B cell (primary cell): ENCODE results near the gene THEMIS2. TPM values are rescaled to one million over a fixed set of nuclear protein-coding genes. Genes with fewer than 3 reads are reported as not detected.
A peak's percentile ranks its signal among the peaks of the same experiment; 100 is the strongest.

Source experiments
- ATAC-seq: fragments of 200-7000 bp; cut with Tn5 transposase; one replicate; pipeline ENCODE4 v1.10.0; 2021; ENCODE audit warnings: low read depth, mild to moderate bottlenecking, moderate number of reproducible peaks, moderate library complexity
- CTCF ChIA-PET: fragments of 350-600 bp; sonication (Branson Sonifier 250); formaldehyde crosslinking; loops from one replicate; lab custom pipeline; 2021; ENCODE audit warnings: antibody characterized with exemption, inconsistent platforms; lab: Charles Lee
- POLR2A ChIA-PET: fragments of 350-600 bp; sonication (Branson Sonifier 250); formaldehyde crosslinking; loops from one replicate; lab custom pipeline; 2021; ENCODE audit warnings: antibody characterized with exemption; lab: Charles Lee
- DNase-seq: peaks from one replicate; pipeline ENCODE4 v3.0.0; 2013
- H2AFZ ChIP-seq: 2 replicates; pipeline ENCODE4 v1.6.1; 2012; ENCODE audit warnings: mild to moderate bottlenecking, low read depth, low read length; ENCODE audit not compliant: insufficient read depth, poor library complexity, severe bottlenecking
- H3K27ac ChIP-seq, 2 donors: 1 replicate in 1 of 2; 2 replicates in 1 of 2; pipeline ENCODE4 v1.5.1; 2012 to 2013; ENCODE audit warnings: low read length in 2 of 2, mild to moderate bottlenecking in 2 of 2, moderate library complexity in 1 of 2
- H3K27me3 ChIP-seq, 4 experiments: fragments of 200-600 bp in 1 of 4; sonication (generic) in 1 of 4; replicated peaks in 1 of 4; 1 replicate in 2 of 4; 2 replicates in 2 of 4; pipeline versions ENCODE4 v1.6.1 to v1.7.0; 2013 to 2016; ENCODE audit warnings: low read length in 3 of 4, mild to moderate bottlenecking in 2 of 4, mixed read lengths in 1 of 4, moderate library complexity in 1 of 4; ENCODE audit not compliant: insufficient read depth in 4 of 4, control insufficient read depth in 3 of 4; ENCODE audit errors: control extremely low read depth in 1 of 4
- H3K36me3 ChIP-seq, 2 experiments: replicated peaks in 1 of 2; 1 replicate in 1 of 2; 2 replicates in 1 of 2; pipeline versions ENCODE4 v1.6.1 to v1.7.1; 2013; ENCODE audit warnings: low read length in 1 of 2; ENCODE audit not compliant: insufficient read depth in 2 of 2, control insufficient read depth in 1 of 2; ENCODE audit errors: control extremely low read depth in 1 of 2, extremely low read depth in 1 of 2
- H3K4me1 ChIP-seq, 2 donors: fragments of 200-600 bp in 1 of 2; sonication (generic) in 1 of 2; 1 replicate in 1 of 2; 2 replicates in 1 of 2; pipeline versions ENCODE4 v1.5.1 to v1.6.1; 2013 to 2017; ENCODE audit warnings: low read length in 2 of 2; ENCODE audit not compliant: control insufficient read depth in 2 of 2, insufficient read depth in 2 of 2
- H3K4me2 ChIP-seq: replicated peaks from 2 replicates; pipeline ENCODE3; 2012; ENCODE audit warnings: mild to moderate bottlenecking, low read depth, low read length; ENCODE audit not compliant: poor library complexity, severe bottlenecking
- H3K4me3 ChIP-seq, 5 experiments: fragments of 200-600 bp in 1 of 5; sonication (generic) in 1 of 5; 1 replicate in 3 of 5; 2 replicates in 2 of 5; pipeline versions ENCODE4 v1.5.1 to v1.7.0; 2011 to 2016; ENCODE audit warnings: low read length in 4 of 5, mild to moderate bottlenecking in 4 of 5, low read depth in 2 of 5, control low read depth in 1 of 5, moderate library complexity in 1 of 5; ENCODE audit not compliant: insufficient read depth in 1 of 5; ENCODE audit errors: control extremely low read depth in 1 of 5, extremely low read depth in 1 of 5
- H3K79me2 ChIP-seq: fragments of 200-600 bp; sonication (generic); one replicate; pipeline ENCODE4 v1.6.0; 2016; ENCODE audit warnings: low read length; ENCODE audit not compliant: control insufficient read depth, insufficient read depth
- H3K9ac ChIP-seq: fragments of 200-600 bp; sonication (generic); 2 replicates; pipeline ENCODE4 v1.6.1; 2017; ENCODE audit warnings: mild to moderate bottlenecking, low read length, moderate library complexity
- H3K9me3 ChIP-seq, 3 donors: one replicate each; pipeline versions ENCODE4 v1.6.1 to v1.7.1; 2013; ENCODE audit warnings: low read length in 2 of 3; ENCODE audit not compliant: control insufficient read depth in 2 of 3, insufficient read depth in 1 of 3; ENCODE audit errors: control extremely low read depth in 1 of 3
- H4K20me1 ChIP-seq: 2 replicates; pipeline ENCODE4 v1.6.0; 2012; ENCODE audit warnings: mild to moderate bottlenecking, low read length; ENCODE audit not compliant: insufficient read depth, control insufficient read depth, poor library complexity, severe bottlenecking
- H3K27ac Mint-ChIP-seq: one replicate; pipeline ENCODE4 v1.8.0; 2021; ENCODE audit warnings: mixed read lengths
- H3K27me3 Mint-ChIP-seq: one replicate; pipeline ENCODE4 v1.8.0; 2021; ENCODE audit warnings: mixed read lengths
- H3K4me1 Mint-ChIP-seq: one replicate; pipeline ENCODE4 v1.8.0; 2021; ENCODE audit warnings: mixed read lengths
- H3K4me3 Mint-ChIP-seq: one replicate; pipeline ENCODE4 v1.8.0; 2021; ENCODE audit warnings: mixed read lengths
- H3K9me3 Mint-ChIP-seq: one replicate; pipeline ENCODE4 v1.8.0; 2022; ENCODE audit warnings: mixed read lengths; ENCODE audit not compliant: insufficient read depth
- EZH2 ChIP-seq: IDR thresholded peaks from 2 replicates; pipeline ENCODE4 v1.6.1; 2012; ENCODE audit warnings: borderline replicate concordance, low read depth, mild to moderate bottlenecking, moderate library complexity, low read length; ENCODE audit not compliant: insufficient read depth, poor library complexity, severe bottlenecking
- WGBS: methylation state at CpG from one replicate; pipeline ENCODE4 v1.1.5; 2013; ENCODE audit warnings: missing lambda C conversion rate; ENCODE audit not compliant: insufficient coverage; 5-methylcytosine and 5-hydroxymethylcytosine counted together
- intact Hi-C: fragments of 100-400 bp; cut with micrococcal nuclease; formaldehyde crosslinking; loops from one replicate; pipeline ENCODE4 v1.10.0; 2022
- polyA plus RNA-seq: library from polyadenylated mRNA; depleted of rRNA; stranded (reverse); fragments of >200 nt; gene quantifications from 2 replicates; pipeline ENCODE4 v1.2.3, GENCODE V29; 2012
- total RNA-seq, 2 donors: library from RNA; stranded (reverse); fragments of 120-200 nt in 1 of 2; gene quantifications; 1 replicate in 1 of 2; 2 replicates in 1 of 2; pipeline versions ENCODE4 v1.2.3 to v1.2.4, GENCODE V29; 2013 to 2022
- TF ChIP-seq, protein P1 (sequence below): fragments of 200-600 bp; IDR thresholded peaks from one replicate; pipeline ENCODE4 v1.8.0; 2022; ENCODE audit warnings: antibody characterized with exemption, mild to moderate bottlenecking

THEMIS2 gene
- total and polyA plus RNA-seq, 2 donors (not counting 1 experiment from before 2014, with no cell fraction given): 72.0 to 230 TPM

DNA sequence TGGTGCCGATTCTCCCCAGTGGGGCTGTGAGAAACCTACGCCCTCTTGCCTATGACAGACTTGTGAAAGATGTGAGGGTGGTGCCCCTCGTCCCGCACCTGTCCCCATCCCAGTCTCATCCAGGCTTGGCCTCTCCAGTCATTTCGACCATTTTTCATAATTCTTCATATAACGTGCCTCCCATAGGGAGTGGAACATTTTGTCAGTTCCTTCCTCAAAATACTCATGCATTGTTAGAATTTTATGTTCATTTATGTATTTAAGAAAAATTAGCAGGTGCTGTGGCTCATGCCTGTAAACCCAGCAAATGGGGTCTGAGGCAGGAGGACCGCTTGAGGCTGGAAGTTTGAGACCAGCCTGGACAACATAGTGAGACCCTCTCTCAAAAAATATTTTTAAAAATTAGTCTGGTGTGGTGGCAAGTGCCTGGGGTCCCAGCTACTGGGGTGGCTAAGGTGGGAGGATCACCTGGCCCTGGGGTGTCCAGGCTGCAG, 42.8 kb downstream of the THEMIS2 start:
- no peak for TF ChIP-seq EZH2
- TF ChIP-seq, protein P1, sequence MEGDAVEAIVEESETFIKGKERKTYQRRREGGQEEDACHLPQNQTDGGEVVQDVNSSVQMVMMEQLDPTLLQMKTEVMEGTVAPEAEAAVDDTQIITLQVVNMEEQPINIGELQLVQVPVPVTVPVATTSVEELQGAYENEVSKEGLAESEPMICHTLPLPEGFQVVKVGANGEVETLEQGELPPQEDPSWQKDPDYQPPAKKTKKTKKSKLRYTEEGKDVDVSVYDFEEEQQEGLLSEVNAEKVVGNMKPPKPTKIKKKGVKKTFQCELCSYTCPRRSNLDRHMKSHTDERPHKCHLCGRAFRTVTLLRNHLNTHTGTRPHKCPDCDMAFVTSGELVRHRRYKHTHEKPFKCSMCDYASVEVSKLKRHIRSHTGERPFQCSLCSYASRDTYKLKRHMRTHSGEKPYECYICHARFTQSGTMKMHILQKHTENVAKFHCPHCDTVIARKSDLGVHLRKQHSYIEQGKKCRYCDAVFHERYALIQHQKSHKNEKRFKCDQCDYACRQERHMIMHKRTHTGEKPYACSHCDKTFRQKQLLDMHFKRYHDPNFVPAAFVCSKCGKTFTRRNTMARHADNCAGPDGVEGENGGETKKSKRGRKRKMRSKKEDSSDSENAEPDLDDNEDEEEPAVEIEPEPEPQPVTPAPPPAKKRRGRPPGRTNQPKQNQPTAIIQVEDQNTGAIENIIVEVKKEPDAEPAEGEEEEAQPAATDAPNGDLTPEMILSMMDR: no peak
- ChIA-PET POLR2A (interaction anchor here (0.6 kb wide), 1 partner anchor 10 kb away, joined by 4 read pairs; no protein-coding TSS in a partner anchor), CTCF (no interaction called here)
- WGBS: 100% methylated on average over 1 of the region's 7 CpGs
- no peak for ATAC-seq
- Histone ChIP-seq H4K20me1 (no peaks in the 10 kb centered on the region), H3K36me3 (peaks cover 2 to 16% of the 10 kb centered on the region in 2 experiments), H3K4me2 (peak overlapping the region; percentile 86), H2AFZ (peak overlapping the region; percentile 90), H3K9me3 (peaks cover 0 to 15% (median 5%) of the 10 kb centered on the region in 3 donors), H3K4me3 (peak overlapping the region; percentile 34 to 98 (median 87)), H3K27ac (peak overlapping the region; percentile 92), H3K9ac (peak overlapping the region; percentile 81), H3K27me3 (no peaks in the 10 kb centered on the region), H3K4me1 (peaks cover 5 to 14% of the 10 kb centered on the region in 2 donors), H3K79me2 (peaks cover 4% of the 10 kb centered on the region)
- intact Hi-C loops: no loop called here
- no peaks in the 10 kb centered on the region for H3K9me3 Mint-ChIP-seq
- peak overlapping the region; percentile 96 for H3K27ac Mint-ChIP-seq
- H3K4me3 Mint-ChIP-seq: peak overlapping the region; percentile 97
- H3K27me3 Mint-ChIP-seq: peaks cover 12% of the 10 kb centered on the region
- no peak for DNase-seq
- peaks cover 17% of the 10 kb centered on the region for H3K4me1 Mint-ChIP-seq

DNA sequence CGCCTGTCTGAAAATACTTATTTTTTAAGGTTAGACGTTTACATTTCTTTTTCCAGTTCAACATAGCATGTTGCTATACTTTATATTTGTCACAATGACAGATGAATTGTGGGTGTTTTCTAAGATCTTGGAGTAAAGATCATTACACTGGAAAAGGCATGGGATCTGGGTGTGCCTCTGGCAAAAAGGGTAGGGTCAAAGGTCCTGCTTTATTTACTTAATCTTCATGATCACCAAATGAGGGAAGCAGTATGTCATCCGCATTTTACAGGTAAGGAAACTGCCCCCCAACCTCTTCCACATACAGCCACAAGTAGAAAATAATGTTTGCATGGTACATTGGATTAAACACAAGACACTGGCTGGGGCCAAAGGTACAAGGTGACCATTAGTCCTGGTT, 49.9 kb downstream of the THEMIS2 start:
- H3K9ac ChIP-seq: no peak overlapping the region
- Mint-ChIP-seq H3K4me1 (no peaks in the 10 kb centered on the region), H3K27me3 (peaks cover 12% of the 10 kb centered on the region), H3K27ac (no peak overlapping the region), H3K4me3 (no peak overlapping the region), H3K9me3 (no peaks in the 10 kb centered on the region)
- no peak for DNase-seq
- no peak overlapping the region for H3K27ac ChIP-seq
- H4K20me1 ChIP-seq: no peaks in the 10 kb centered on the region
- H3K79me2 ChIP-seq: no peaks in the 10 kb centered on the region
- 83% methylated on average over 1 of the region's 3 CpGs for WGBS
- ChIA-PET CTCF (no interaction called here), POLR2A (no interaction called here)
- TF ChIP-seq, protein P1: no peak
- TF ChIP-seq EZH2: no peak
- intact Hi-C loops: no loop called here
- H2AFZ ChIP-seq: no peak overlapping the region
- H3K4me1 ChIP-seq: no peaks in the 10 kb centered on the region
- no peak for ATAC-seq
- no peaks in the 10 kb centered on the region for H3K27me3 ChIP-seq
- no peaks in the 10 kb centered on the region for H3K36me3 ChIP-seq
- H3K4me2 ChIP-seq: no peak overlapping the region
- no peak overlapping the region for H3K4me3 ChIP-seq
- peaks cover 0 to 2% (median 0%) of the 10 kb centered on the region in 3 donors for H3K9me3 ChIP-seq
